Calu3 (cell line): ENCODE data around the gene COG8. TPM values are rescaled to one million over a fixed set of nuclear protein-coding genes. Genes with fewer than 3 reads are reported as not detected.

Experiments
- BruUV-seq: library from RNA; stranded (reverse); fragments of 400-500 nt; replicated peaks from 2 replicates; lab custom pipeline; 2021; lab: Mats Ljungman, UMichigan
- CTCF ChIA-PET: fragments of 300-600 bp; sonication (Branson Sonifier 250); formaldehyde crosslinking; loops from one replicate; lab custom pipeline; 2022; ENCODE audit warnings: antibody characterized with exemption; lab: Charles Lee
- DNase-seq: peaks from one replicate; pipeline ENCODE4 v3.0.0; 2022
- H3K27ac Mint-ChIP-seq: one replicate; pipeline ENCODE4 v1.8.0; 2022; ENCODE audit warnings: mixed read lengths; ENCODE audit not compliant: unreplicated experiment
- H3K27me3 Mint-ChIP-seq: one replicate; pipeline ENCODE4 v1.8.0; 2022; ENCODE audit warnings: mixed read lengths; ENCODE audit not compliant: unreplicated experiment
- H3K36me3 Mint-ChIP-seq: one replicate; pipeline ENCODE4 v1.8.0; 2022; ENCODE audit warnings: mild to moderate bottlenecking, moderate library complexity, mixed read lengths; ENCODE audit not compliant: insufficient read depth, unreplicated experiment
- H3K4me1 Mint-ChIP-seq: one replicate; pipeline ENCODE4 v1.8.0; 2022; ENCODE audit warnings: mild to moderate bottlenecking, low read depth, mixed read lengths; ENCODE audit not compliant: unreplicated experiment
- H3K4me3 Mint-ChIP-seq: one replicate; pipeline ENCODE4 v1.8.0; 2022; ENCODE audit warnings: mild to moderate bottlenecking, low read depth, moderate library complexity, mixed read lengths; ENCODE audit not compliant: unreplicated experiment
- H3K9me3 Mint-ChIP-seq: one replicate; pipeline ENCODE4 v1.8.0; 2022; ENCODE audit warnings: low read depth, mixed read lengths; ENCODE audit not compliant: unreplicated experiment
- intact Hi-C: fragments of 100-400 bp; cut with micrococcal nuclease; formaldehyde crosslinking; loops from one replicate; pipeline ENCODE4 v1.10.0; 2022; ENCODE audit not compliant: unreplicated experiment
- total RNA-seq: library from RNA; stranded (reverse); gene quantifications from 2 replicates; pipeline ENCODE4 v1.2.3, GENCODE V29; 2022
- TF ChIP-seq, protein P1 (sequence below): fragments of 200-600 bp; IDR thresholded peaks from one replicate; pipeline ENCODE4 v1.8.0; 2022; ENCODE audit warnings: antibody characterized with exemption; ENCODE audit not compliant: unreplicated experiment

The COG8 gene
- total RNA-seq, 1 experiment from 2014 or later = 57.4 TPM

DNA sequence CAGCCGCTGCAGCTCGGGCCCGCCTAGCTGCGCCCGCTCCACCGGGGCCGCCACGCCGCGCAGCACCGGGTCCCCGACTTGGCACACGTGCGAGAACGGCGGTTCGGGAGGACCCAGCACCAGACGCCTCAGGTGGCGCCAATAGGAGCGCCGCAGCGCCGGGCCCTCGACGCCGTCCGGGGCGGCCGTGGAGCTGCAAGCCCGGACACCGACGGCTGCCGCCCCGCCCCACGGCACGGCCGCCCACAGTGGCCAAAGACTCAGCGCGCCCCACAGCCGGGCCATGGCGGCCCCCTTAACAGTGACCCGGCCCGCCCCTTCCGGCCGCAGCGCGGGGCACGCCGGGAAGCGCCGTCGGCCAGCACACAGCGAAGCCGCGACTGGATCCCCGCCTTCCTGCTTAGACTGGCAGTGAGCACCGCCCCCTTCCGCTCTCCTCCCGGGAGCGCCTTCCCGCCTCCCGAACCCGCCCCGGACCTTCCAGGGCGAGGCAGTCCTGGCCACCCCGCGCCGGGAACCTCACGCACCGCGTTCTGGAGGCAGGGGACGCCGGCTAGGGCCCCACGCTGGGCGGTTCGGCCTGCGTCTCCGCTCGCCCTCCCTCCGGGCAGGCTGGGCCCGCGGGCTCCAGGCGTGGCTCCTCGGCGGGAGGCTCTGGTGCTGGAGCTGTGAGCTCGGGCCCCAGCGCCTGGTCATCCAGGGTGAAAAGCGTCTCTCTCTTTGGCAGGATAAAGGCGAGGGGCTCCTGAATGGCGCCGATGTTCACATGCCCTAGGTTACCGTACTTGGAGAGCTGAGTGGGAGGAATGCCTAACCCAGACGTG, 8.9 kb downstream of the COG8 start, which contains the start of gene PDF:
TSS of gene PDF (minus strand) at position 303 of the 824 bp plus-strand sequence. CDS start at position 285, 18 bp downstream.
- Mint-ChIP-seq H3K27ac (peak within 1 kb of the TSS; percentile 81), H3K4me1 (peaks cover 22% of the 10 kb centered on the region), H3K4me3 (peak within 1 kb of the TSS; percentile 99), H3K36me3 (peaks cover 82% of the 10 kb centered on the region), H3K27me3 (no peaks in the 10 kb centered on the region), H3K9me3 (no peaks in the 10 kb centered on the region)
- DNase-seq = peak; percentile 96
- CTCF ChIA-PET = interaction anchor here (0.7 to 1.0 kb wide), 2 partner anchors 12 to 18 kb away, joined by 3 read pairs; no protein-coding TSS in a partner anchor
- TF ChIP-seq, protein P1, sequence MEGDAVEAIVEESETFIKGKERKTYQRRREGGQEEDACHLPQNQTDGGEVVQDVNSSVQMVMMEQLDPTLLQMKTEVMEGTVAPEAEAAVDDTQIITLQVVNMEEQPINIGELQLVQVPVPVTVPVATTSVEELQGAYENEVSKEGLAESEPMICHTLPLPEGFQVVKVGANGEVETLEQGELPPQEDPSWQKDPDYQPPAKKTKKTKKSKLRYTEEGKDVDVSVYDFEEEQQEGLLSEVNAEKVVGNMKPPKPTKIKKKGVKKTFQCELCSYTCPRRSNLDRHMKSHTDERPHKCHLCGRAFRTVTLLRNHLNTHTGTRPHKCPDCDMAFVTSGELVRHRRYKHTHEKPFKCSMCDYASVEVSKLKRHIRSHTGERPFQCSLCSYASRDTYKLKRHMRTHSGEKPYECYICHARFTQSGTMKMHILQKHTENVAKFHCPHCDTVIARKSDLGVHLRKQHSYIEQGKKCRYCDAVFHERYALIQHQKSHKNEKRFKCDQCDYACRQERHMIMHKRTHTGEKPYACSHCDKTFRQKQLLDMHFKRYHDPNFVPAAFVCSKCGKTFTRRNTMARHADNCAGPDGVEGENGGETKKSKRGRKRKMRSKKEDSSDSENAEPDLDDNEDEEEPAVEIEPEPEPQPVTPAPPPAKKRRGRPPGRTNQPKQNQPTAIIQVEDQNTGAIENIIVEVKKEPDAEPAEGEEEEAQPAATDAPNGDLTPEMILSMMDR = no peak
- intact Hi-C loops = no loop called here
- no TSS peak for BruUV-seq

DNA sequence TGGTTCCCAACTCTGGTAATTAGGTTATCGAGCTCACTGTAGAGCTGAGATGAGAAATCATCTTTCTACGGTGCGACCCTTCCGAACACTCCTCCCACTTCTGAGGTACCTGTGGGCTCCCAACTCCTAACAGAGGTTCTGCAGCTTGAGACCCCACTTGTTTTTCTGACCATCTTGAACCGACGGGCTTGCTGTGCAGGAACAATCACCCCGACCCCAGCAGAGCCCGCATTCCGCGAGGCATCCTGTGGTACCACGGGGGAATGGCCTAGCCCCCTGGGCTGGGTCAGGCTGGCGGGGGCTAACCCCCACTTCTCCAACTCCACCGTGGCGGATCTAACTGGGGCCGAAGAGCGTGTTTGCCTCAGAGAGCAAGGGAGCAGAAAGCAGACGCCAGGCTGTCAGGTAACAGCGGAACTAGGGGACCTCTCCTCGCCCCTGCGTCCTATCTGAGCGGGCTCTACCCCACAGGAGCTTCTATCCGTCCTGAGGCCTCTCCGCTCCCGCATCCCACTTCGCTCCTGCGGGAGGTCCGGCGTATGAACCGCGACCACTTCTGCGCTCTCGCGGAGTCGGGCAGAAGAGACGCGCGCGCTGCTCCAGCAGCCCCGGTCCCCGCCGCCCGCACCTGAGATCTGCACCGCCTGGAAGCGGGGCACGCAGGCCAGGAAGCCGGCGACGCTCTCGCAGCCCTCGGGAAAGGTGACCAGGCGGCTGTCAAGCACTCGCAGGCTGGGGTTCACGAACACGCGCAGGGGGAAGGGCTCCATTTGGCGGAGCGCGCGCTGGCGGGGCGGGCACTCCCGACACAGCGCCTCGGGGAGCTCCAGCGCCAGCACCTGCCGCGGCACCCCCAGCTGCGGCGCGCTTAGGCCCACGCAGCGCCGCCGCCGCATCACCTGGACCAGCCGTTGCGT, 9.7 kb downstream of the COG8 start:
- Mint-ChIP-seq H3K9me3 (no peaks in the 10 kb centered on the region), H3K4me1 (peaks cover 26% of the 10 kb centered on the region), H3K27ac (peak overlapping the region; percentile 81), H3K4me3 (peak overlapping the region; percentile 99), H3K27me3 (no peaks in the 10 kb centered on the region), H3K36me3 (peaks cover 82% of the 10 kb centered on the region)
- CTCF ChIA-PET = interaction anchor here (1.0 to 1.9 kb wide), 2 partner anchors 11 to 179 kb away, joined by 3 to 7 read pairs; no protein-coding TSS in a partner anchor
- no TSS peak for BruUV-seq
- intact Hi-C loops = no loop called here
- TF ChIP-seq, protein P1 = no peak
- DNase-seq = peak; percentile 68

DNA sequence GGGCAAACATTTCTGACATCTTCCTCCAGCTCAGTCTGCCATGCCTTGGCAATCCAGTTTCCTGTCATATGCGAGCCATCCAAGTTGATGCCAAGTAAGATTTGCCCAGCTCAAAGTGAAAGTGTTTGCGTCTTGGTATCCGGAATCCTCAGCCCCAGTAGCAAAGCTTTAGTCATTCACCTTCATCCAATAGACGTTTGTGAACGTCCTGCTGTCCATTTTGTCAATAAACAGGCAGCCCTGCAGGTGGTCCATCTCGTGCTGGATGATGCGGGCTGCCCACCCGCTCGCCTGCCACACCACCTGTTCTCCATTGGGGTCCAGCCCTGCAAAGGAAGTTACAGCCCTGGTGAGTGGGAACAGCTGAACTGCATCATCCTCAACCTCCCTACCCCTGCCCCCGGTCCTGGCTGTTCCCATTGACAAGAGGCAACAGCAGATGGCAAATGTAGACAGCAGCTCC, 10.5 kb downstream of the COG8 start:
- TF ChIP-seq, protein P1 = no peak
- Mint-ChIP-seq H3K36me3 (peaks cover 83% of the 10 kb centered on the region), H3K27ac (peak overlapping the region; percentile 81), H3K27me3 (no peaks in the 10 kb centered on the region), H3K4me1 (peaks cover 33% of the 10 kb centered on the region), H3K4me3 (peak overlapping the region; percentile 99), H3K9me3 (no peaks in the 10 kb centered on the region)
- DNase-seq = no peak
- intact Hi-C loops = no loop called here
- CTCF ChIA-PET = interaction anchor here (1.9 kb wide), 1 partner anchor 179 kb away, joined by 7 read pairs; no protein-coding TSS in a partner anchor
- no TSS peak for BruUV-seq
